OCI-LY1 (cell line): Measurements from ENCODE around the gene NTMT2.

ENCODE experiments used
- CTCF ChIP-seq: fragments of 200-600 bp; sonication (generic), shearing (Covaris generic); IDR thresholded peaks from 2 replicates; pipeline ENCODE4 v1.5.1; 2017; ENCODE audit warnings: mild to moderate bottlenecking, antibody characterized with exemption, low read length, moderate library complexity, mixed read lengths
- EZH2 ChIP-seq: fragments of 200-600 bp; sonication (generic), shearing (Covaris generic); IDR thresholded peaks from 2 replicates; pipeline ENCODE4 v1.8.0; 2017; ENCODE audit warnings: borderline replicate concordance, mixed run types, mild to moderate bottlenecking, antibody characterized with exemption, low read length, moderate library complexity, mixed read lengths

GRCh38 chr1:170145770-170146676 lies at the start of gene NTMT2:
- no peak for TF ChIP-seq EZH2
- TF ChIP-seq CTCF = no peak
